Measurements from ENCODE around the gene GULP1.
"Not testable (repeated sequence)": the region's sequence is repeated elsewhere in the genome, so short reads cannot be mapped to it uniquely, and the experiment has no call there.

GULP1 gene

DNA sequence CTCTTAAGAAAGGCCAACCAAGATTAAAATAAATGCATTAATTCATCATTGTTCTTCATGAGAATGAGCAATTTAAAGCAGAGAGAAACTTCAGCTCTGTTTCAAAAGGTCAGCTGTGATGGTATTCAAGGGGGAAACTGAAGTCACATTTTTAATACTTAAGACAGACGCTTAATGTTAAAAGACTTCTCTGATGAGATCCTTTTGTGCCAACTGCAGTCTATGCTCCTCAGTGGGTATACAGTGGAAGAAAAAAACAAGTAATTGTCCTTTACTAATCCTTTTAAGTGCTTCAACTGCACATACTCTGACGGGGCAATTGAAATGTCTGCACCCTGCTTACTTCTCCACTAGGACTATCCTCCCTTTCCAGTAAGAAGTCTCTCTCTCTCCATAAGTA lies 309.7 kb downstream of the GULP1 start:
- DNase-seq (ENCODE audit: low read depth), result no peak
- no peak overlapping the region for H3K4me3 ChIP-seq (ENCODE audit: low read length)
- TF ChIP-seq, protein P1, sequence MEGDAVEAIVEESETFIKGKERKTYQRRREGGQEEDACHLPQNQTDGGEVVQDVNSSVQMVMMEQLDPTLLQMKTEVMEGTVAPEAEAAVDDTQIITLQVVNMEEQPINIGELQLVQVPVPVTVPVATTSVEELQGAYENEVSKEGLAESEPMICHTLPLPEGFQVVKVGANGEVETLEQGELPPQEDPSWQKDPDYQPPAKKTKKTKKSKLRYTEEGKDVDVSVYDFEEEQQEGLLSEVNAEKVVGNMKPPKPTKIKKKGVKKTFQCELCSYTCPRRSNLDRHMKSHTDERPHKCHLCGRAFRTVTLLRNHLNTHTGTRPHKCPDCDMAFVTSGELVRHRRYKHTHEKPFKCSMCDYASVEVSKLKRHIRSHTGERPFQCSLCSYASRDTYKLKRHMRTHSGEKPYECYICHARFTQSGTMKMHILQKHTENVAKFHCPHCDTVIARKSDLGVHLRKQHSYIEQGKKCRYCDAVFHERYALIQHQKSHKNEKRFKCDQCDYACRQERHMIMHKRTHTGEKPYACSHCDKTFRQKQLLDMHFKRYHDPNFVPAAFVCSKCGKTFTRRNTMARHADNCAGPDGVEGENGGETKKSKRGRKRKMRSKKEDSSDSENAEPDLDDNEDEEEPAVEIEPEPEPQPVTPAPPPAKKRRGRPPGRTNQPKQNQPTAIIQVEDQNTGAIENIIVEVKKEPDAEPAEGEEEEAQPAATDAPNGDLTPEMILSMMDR (conservative IDR thresholded peaks at IDR 0.05; ENCODE audit: low read depth, low read length), result no peak

DNA sequence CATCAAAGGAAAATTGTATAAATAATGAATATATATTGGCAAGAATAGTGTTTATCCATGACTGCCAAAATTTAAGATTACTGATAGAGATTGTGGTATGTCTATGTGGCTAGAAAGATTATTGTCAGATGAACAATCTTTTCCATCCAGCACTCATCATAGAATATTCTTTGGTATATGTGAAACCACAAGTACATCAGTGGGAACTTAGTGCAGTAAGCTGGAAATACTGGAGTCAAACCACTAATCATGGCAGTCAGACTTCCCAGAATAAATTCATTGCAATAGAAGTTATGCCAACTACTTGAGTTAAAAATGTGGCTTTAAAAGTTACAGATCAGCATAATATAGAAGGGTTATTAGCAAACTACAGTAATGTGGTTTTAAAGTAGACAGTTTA lies 310.3 kb downstream of the GULP1 start:
- H3K4me3 ChIP-seq (ENCODE audit: low read length), result no peak overlapping the region
- TF ChIP-seq, protein P1 (conservative IDR thresholded peaks at IDR 0.05; ENCODE audit: low read depth, low read length), result no peak
- DNase-seq (ENCODE audit: low read depth), result no peak

DNA sequence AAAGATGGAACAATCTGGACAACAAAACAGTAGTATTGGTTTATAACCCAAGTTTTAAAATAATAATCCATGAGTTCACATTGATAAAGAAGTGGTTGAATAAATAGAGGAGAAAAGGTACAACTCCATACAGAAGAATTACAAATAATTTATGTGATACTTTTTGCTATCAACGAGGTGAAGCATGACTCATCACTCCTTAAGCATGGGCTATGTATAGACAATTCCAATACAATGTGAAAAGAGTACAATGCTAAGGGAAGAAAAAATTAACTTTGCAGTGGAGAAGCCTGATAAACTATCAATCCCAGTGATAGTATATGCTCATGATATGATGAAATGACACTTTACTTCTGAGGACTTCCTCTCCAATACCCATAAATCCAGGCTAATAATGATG lies 312.9 kb downstream of the GULP1 start:
- DNase-seq (ENCODE audit: low read depth), result no peak

DNA sequence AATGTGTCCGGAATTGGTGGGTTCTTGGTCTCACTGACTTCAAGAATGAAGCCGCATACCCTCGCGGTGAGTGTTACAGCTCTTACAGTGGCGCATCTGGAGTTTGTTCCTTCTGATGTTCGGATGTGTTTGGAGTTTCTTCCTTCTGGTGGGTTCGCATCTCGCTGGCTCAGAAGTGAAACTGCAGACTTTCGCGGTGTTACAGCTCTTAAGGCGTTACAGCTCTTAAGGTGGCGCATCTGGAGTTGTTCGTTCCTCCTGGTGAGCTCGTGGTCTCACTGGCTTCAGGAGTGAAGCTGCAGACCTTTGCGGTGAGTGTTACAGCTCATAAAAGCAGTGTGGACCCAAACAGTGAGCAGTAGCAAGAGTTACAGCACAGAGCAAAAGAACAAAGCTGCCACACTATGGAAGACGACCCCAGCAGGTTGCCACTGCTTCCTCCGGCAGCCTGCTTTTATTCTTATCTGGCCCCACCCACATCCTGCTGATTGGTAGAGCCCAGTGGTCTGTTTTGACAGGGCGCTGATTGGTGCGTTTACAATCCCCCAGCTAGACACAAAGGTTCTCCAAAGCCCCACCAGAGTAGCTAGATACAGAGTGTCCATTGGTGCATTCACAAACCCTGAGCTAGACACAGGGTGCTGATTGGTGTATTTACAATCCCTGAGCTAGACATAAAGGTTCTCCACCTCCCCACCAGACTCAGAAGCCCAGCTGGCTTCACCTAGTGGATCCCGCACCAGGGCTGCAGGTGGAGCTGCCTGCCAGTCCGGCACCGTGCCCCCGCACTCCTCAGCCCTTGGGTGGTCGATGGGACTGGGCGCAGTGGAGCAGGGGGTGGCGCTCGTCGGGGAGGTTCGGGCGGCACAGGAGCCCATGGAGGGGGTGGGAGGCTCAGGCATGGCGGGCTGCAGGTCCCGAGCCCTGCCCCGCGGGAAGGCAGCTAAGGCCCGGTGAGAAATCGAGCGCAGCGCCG lies 314.2 kb downstream of the GULP1 start:
- not testable (repeated sequence) for H3K4me3 ChIP-seq (ENCODE audit: low read length)

More for the DNA sequence above, 312.9 kb downstream of the GULP1 start:
- H3K4me3 ChIP-seq (ENCODE audit: low read length), result no peak overlapping the region
- TF ChIP-seq, protein P1 (conservative IDR thresholded peaks at IDR 0.05; ENCODE audit: low read depth, low read length), result no peak

DNA sequence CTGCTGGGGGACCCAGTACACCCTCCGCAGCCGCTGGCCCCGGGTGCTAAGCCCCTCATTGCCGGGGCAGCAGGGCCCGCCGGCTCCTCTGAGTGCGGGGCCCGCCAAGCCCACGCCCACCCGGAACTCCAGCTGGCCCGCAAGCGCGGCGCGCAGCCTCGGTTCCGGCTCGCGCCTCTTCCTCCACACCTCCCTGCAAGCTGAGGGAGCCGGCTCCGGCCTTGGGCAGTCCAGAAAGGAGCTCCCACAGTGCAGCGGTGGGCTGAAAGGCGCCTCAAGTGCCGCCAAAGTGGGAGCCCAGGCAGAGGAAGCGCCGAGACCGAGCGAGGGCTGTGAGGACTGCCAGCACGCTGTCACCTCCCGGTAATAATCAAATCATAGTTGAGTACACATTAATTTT lies 314.9 kb downstream of the GULP1 start:
- DNase-seq (ENCODE audit: low read depth); H3K4me3 ChIP-seq (ENCODE audit: low read length): not testable (repeated sequence)

More for the DNA sequence above, 314.2 kb downstream of the GULP1 start:
- not testable (repeated sequence) for DNase-seq (ENCODE audit: low read depth)

DNA sequence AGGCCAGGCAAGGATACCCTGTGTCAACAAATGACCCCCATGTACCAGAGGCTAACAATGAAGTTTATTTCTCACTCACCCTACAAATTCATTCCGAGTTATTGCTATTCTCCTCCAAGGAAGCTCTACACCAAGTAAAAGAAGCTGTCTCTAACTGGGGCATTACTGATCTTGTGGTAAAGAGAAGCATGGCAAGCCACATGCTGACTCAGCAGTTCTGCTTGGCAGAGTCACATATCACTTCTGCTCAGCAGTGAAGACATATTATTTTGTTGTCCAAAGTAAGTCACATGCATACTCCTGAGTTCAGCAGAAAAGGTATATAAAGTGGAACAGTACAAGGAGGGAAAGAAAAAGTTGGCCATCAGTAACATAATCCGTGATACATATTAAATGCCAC lies 315.8 kb downstream of the GULP1 start:
- no peak overlapping the region for H3K4me3 ChIP-seq (ENCODE audit: low read length)
- TF ChIP-seq, protein P1 (conservative IDR thresholded peaks at IDR 0.05; ENCODE audit: low read depth, low read length), result no peak
- no peak for DNase-seq (ENCODE audit: low read depth)

DNA sequence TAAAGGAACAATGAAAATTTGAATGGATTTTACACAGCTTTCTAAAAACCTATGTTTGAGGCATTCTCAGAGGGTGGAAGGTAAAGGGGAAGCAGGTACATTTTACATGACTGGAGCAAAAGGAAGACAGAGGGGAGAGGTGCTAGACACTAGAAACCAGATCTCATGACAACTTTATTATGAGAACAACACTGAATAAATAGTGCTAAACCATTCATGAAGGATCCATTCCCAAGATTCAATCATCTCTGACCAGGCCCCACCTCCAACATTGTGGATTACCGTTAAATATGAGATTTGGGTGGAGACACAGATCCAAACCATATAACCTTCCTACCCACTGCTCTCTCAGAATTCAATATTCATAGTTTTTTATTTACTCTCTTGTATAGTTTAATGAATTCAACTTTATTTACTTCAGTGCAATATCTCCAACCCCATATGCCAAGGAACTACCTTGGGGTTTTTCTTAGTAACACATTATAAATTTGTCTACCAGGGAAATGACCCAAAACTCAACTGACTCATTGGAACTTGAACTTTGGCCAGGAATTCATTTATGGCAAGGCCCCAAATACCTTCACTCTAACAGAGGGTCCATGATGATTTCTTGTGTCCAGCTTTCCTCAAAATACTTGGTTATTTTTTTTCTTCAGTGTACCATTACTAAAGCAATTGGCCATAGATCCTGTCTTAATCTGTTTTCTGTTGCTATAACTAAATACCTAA lies 317.8 kb downstream of the GULP1 start:
- TF ChIP-seq, protein P1 (conservative IDR thresholded peaks at IDR 0.05; ENCODE audit: low read depth, low read length), result no peak
- H3K4me3 ChIP-seq (ENCODE audit: low read length), result no peak overlapping the region

DNA sequence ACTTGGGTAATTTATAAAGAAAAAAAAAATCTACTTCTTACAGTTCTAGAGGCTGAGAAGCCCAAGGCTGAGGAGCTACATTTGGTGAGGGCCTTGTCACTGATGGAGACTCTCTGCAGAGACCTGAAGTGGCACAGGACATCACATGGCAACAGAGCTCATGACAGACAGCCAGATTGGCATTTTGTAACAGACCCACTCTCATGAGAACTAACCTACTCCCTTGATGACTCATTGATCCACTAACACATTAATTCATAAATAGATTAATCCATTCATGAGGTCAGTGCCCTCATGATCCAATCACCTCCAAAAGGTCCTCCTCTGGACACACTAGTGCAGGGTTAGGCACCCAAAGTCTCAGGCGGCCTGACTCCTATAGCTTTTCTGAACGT lies 318.4 kb downstream of the GULP1 start:
- TF ChIP-seq, protein P1 (conservative IDR thresholded peaks at IDR 0.05; ENCODE audit: low read depth, low read length), result no peak
- DNase-seq (ENCODE audit: low read depth), result no peak

More for the DNA sequence above, 317.8 kb downstream of the GULP1 start:
- DNase-seq (ENCODE audit: low read depth), result no peak

More for the DNA sequence above, 318.4 kb downstream of the GULP1 start:
- no peak overlapping the region for H3K4me3 ChIP-seq (ENCODE audit: low read length)
